ENCODE data around the gene EFCAB8.

EFCAB8 gene

GRCh38 chr20:33007376-33008335 is 148.9 kb downstream of the EFCAB8 start, which contains the start of gene BPIFB2:
TSS of gene BPIFB2 (plus strand) at chr20:33007704. CDS start at chr20:33008575, 871 bp downstream.
- DNase-seq (ENCODE audit: low read depth) = no peak

DNA sequence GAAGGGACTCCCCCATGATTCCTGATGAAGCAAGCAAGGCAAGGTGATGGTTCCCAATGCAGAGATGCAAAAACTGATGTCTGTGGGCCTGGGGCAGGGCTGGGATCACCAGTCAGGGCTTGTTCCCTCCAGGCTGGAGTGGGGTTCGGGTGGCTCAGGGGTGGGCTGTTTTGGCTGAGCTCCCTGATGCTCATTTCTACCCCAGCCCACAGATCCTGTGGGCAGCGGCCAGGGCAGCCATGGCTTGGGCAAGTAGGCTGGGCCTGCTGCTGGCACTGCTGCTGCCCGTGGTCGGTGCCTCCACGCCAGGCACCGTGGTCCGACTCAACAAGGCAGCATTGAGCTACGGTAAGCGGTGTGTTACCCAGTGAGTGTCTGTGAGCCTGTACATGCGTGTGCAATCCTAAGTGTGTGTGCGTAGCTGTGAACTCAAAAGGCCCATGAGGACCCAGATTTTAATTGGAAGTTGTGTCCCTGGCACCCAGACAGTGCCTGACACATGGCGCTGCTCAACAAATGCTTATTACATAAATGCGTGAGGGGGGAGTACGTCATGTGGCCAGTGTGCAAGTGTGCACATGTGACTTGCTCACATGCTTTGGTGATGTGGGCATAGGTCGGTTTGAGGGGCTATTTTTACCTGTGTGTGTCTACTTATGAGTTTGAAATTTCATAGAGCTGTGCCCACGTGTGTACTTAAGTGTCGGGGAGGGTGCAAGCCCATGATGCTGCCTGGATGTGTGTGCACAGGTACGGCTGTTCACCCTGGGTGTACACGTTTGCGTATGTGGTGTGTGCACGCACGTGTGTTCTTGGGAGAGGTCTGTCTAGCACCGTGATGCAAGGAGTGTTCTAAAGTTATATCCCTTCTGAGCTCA is 149.9 kb downstream of the EFCAB8 start:
- no peak for DNase-seq (ENCODE audit: low read depth)

GRCh38 chr20:33009214-33010132 is 150.8 kb downstream of the EFCAB8 start:
- DNase-seq (ENCODE audit: low read depth) = no peak

GRCh38 chr20:33010133-33010504 is 151.4 kb downstream of the EFCAB8 start:
- no peak for DNase-seq (ENCODE audit: low read depth)

- DNase-seq (ENCODE audit: low read depth) = no peak
Measured at GRCh38 chr20:33010674-33011449, 152.1 kb downstream of the EFCAB8 start.
